ENCODE results near the gene TEX51.

The TEX51 gene

GRCh38 chr2:126858991-126859390 lies 39.7 kb upstream of the TEX51 start:
- Histone ChIP-seq H3K4me1 (ENCODE audit: control insufficient read depth, insufficient read depth, low read length) (no peaks in the 10 kb centered on the region), H3K36me3 (ENCODE audit: insufficient read depth, low read length) (no peaks in the 10 kb centered on the region), H3K4me3 (ENCODE audit: low read length) (no peak overlapping the region), H3K4me2 (ENCODE audit: low read length) (no peak overlapping the region), H3K9me3 (replicated peaks; ENCODE audit: low read length) (no peaks in the 10 kb centered on the region), H3K9ac (ENCODE audit: low read depth, low read length) (no peak overlapping the region), H3K27me3 (ENCODE audit: control insufficient read depth, insufficient read depth, low read length) (no peaks in the 10 kb centered on the region)

- Histone ChIP-seq H3K9ac (ENCODE audit: low read depth, low read length) (no peak overlapping the region), H3K4me1 (ENCODE audit: control insufficient read depth, insufficient read depth, low read length) (no peaks in the 10 kb centered on the region), H3K36me3 (ENCODE audit: insufficient read depth, low read length) (no peaks in the 10 kb centered on the region), H3K9me3 (replicated peaks; ENCODE audit: low read length) (no peaks in the 10 kb centered on the region), H3K27me3 (ENCODE audit: control insufficient read depth, insufficient read depth, low read length) (no peaks in the 10 kb centered on the region), H3K4me2 (ENCODE audit: low read length) (no peak overlapping the region), H3K4me3 (ENCODE audit: low read length) (no peak overlapping the region)
Observed at GRCh38 chr2:126859631-126860030, 39.1 kb upstream of the TEX51 start.

- no peaks in the 10 kb centered on the region for H3K4me1 ChIP-seq (ENCODE audit: control insufficient read depth, insufficient read depth, low read length)
- no peak overlapping the region for H3K4me3 ChIP-seq (ENCODE audit: low read length)
- H3K4me2 ChIP-seq (ENCODE audit: low read length): no peak overlapping the region
- no peaks in the 10 kb centered on the region for H3K36me3 ChIP-seq (ENCODE audit: insufficient read depth, low read length)
- H3K9me3 ChIP-seq (replicated peaks; ENCODE audit: low read length): no peaks in the 10 kb centered on the region
- H3K27me3 ChIP-seq (ENCODE audit: control insufficient read depth, insufficient read depth, low read length): no peaks in the 10 kb centered on the region
- no peak overlapping the region for H3K9ac ChIP-seq (ENCODE audit: low read depth, low read length)
Observed at GRCh38 chr2:126860385-126860784, 38.3 kb upstream of the TEX51 start.

GRCh38 chr2:126862730-126863129 lies 36.0 kb upstream of the TEX51 start:
- Histone ChIP-seq H3K27me3 (ENCODE audit: control insufficient read depth, insufficient read depth, low read length) (no peaks in the 10 kb centered on the region), H3K36me3 (ENCODE audit: insufficient read depth, low read length) (no peaks in the 10 kb centered on the region), H3K9ac (ENCODE audit: low read depth, low read length) (no peak overlapping the region)

GRCh38 chr2:126863336-126864015 lies 35.2 kb upstream of the TEX51 start:
- Histone ChIP-seq H3K4me1 (ENCODE audit: control insufficient read depth, insufficient read depth, low read length) (no peaks in the 10 kb centered on the region), H3K9ac (ENCODE audit: low read depth, low read length) (no peak overlapping the region), H3K36me3 (ENCODE audit: insufficient read depth, low read length) (no peaks in the 10 kb centered on the region), H3K9me3 (replicated peaks; ENCODE audit: low read length) (no peaks in the 10 kb centered on the region), H3K4me2 (ENCODE audit: low read length) (no peak overlapping the region), H3K4me3 (ENCODE audit: low read length) (no peak overlapping the region), H3K27me3 (ENCODE audit: control insufficient read depth, insufficient read depth, low read length) (no peaks in the 10 kb centered on the region)

More at GRCh38 chr2:126862730-126863129, 36.0 kb upstream of the TEX51 start:
- Histone ChIP-seq H3K4me1 (ENCODE audit: control insufficient read depth, insufficient read depth, low read length) (no peaks in the 10 kb centered on the region), H3K4me3 (ENCODE audit: low read length) (no peak overlapping the region), H3K9me3 (replicated peaks; ENCODE audit: low read length) (no peaks in the 10 kb centered on the region), H3K4me2 (ENCODE audit: low read length) (no peak overlapping the region)

- Histone ChIP-seq H3K4me3 (ENCODE audit: low read length) (no peak overlapping the region), H3K9me3 (replicated peaks; ENCODE audit: low read length) (no peaks in the 10 kb centered on the region), H3K9ac (ENCODE audit: low read depth, low read length) (no peak overlapping the region), H3K4me1 (ENCODE audit: control insufficient read depth, insufficient read depth, low read length) (no peaks in the 10 kb centered on the region), H3K27me3 (ENCODE audit: control insufficient read depth, insufficient read depth, low read length) (no peaks in the 10 kb centered on the region), H3K4me2 (ENCODE audit: low read length) (no peak overlapping the region), H3K36me3 (ENCODE audit: insufficient read depth, low read length) (no peaks in the 10 kb centered on the region)
Observed at GRCh38 chr2:126864861-126865260, 33.8 kb upstream of the TEX51 start.

GRCh38 chr2:126866451-126866850 lies 32.2 kb upstream of the TEX51 start:
- Histone ChIP-seq H3K4me1 (ENCODE audit: control insufficient read depth, insufficient read depth, low read length) (no peaks in the 10 kb centered on the region), H3K9me3 (replicated peaks; ENCODE audit: low read length) (no peaks in the 10 kb centered on the region), H3K9ac (ENCODE audit: low read depth, low read length) (no peak overlapping the region), H3K4me2 (ENCODE audit: low read length) (no peak overlapping the region), H3K36me3 (ENCODE audit: insufficient read depth, low read length) (no peaks in the 10 kb centered on the region), H3K4me3 (ENCODE audit: low read length) (no peak overlapping the region), H3K27me3 (ENCODE audit: control insufficient read depth, insufficient read depth, low read length) (no peaks in the 10 kb centered on the region)

GRCh38 chr2:126874961-126875360 lies 23.7 kb upstream of the TEX51 start:
- no peaks in the 10 kb centered on the region for H3K9me3 ChIP-seq (replicated peaks; ENCODE audit: low read length)
- no peaks in the 10 kb centered on the region for H3K4me1 ChIP-seq (ENCODE audit: control insufficient read depth, insufficient read depth, low read length)
- no peak overlapping the region for H3K9ac ChIP-seq (ENCODE audit: low read depth, low read length)

GRCh38 chr2:126876631-126877030 lies 22.1 kb upstream of the TEX51 start:
- H3K4me2 ChIP-seq (ENCODE audit: low read length): no peak overlapping the region
- peaks cover 3% of the 10 kb centered on the region for H3K27me3 ChIP-seq (ENCODE audit: control insufficient read depth, insufficient read depth, low read length)
- H3K36me3 ChIP-seq (ENCODE audit: insufficient read depth, low read length): no peaks in the 10 kb centered on the region
- H3K4me1 ChIP-seq (ENCODE audit: control insufficient read depth, insufficient read depth, low read length): no peaks in the 10 kb centered on the region
- no peak overlapping the region for H3K4me3 ChIP-seq (ENCODE audit: low read length)
- H3K9ac ChIP-seq (ENCODE audit: low read depth, low read length): no peak overlapping the region
- H3K9me3 ChIP-seq (replicated peaks; ENCODE audit: low read length): no peaks in the 10 kb centered on the region

More at GRCh38 chr2:126874961-126875360, 23.7 kb upstream of the TEX51 start:
- Histone ChIP-seq H3K4me2 (ENCODE audit: low read length) (no peak overlapping the region), H3K36me3 (ENCODE audit: insufficient read depth, low read length) (no peaks in the 10 kb centered on the region), H3K4me3 (ENCODE audit: low read length) (no peak overlapping the region), H3K27me3 (ENCODE audit: control insufficient read depth, insufficient read depth, low read length) (no peaks in the 10 kb centered on the region)

- Histone ChIP-seq H3K36me3 (ENCODE audit: insufficient read depth, low read length) (no peaks in the 10 kb centered on the region), H3K4me1 (ENCODE audit: control insufficient read depth, insufficient read depth, low read length) (no peaks in the 10 kb centered on the region), H3K9ac (ENCODE audit: low read depth, low read length) (no peak overlapping the region), H3K27me3 (ENCODE audit: control insufficient read depth, insufficient read depth, low read length) (peaks cover 4% of the 10 kb centered on the region), H3K4me3 (ENCODE audit: low read length) (no peak overlapping the region), H3K9me3 (replicated peaks; ENCODE audit: low read length) (no peaks in the 10 kb centered on the region), H3K4me2 (ENCODE audit: low read length) (no peak overlapping the region)
Observed at GRCh38 chr2:126877041-126877440, 21.6 kb upstream of the TEX51 start.

- H3K36me3 ChIP-seq (ENCODE audit: insufficient read depth, low read length): no peaks in the 10 kb centered on the region
- H3K27me3 ChIP-seq (ENCODE audit: control insufficient read depth, insufficient read depth, low read length): peaks cover 4% of the 10 kb centered on the region
- no peak overlapping the region for H3K4me2 ChIP-seq (ENCODE audit: low read length)
- no peak overlapping the region for H3K4me3 ChIP-seq (ENCODE audit: low read length)
- no peaks in the 10 kb centered on the region for H3K9me3 ChIP-seq (replicated peaks; ENCODE audit: low read length)
- no peak overlapping the region for H3K9ac ChIP-seq (ENCODE audit: low read depth, low read length)
- H3K4me1 ChIP-seq (ENCODE audit: control insufficient read depth, insufficient read depth, low read length): no peaks in the 10 kb centered on the region
Observed at GRCh38 chr2:126877861-126878565, 20.7 kb upstream of the TEX51 start.

- Histone ChIP-seq H3K36me3 (ENCODE audit: insufficient read depth, low read length) (no peaks in the 10 kb centered on the region), H3K27me3 (ENCODE audit: control insufficient read depth, insufficient read depth, low read length) (peaks cover 4% of the 10 kb centered on the region), H3K4me2 (ENCODE audit: low read length) (no peak overlapping the region), H3K4me3 (ENCODE audit: low read length) (no peak overlapping the region), H3K9ac (ENCODE audit: low read depth, low read length) (no peak overlapping the region), H3K9me3 (replicated peaks; ENCODE audit: low read length) (no peaks in the 10 kb centered on the region), H3K4me1 (ENCODE audit: control insufficient read depth, insufficient read depth, low read length) (no peaks in the 10 kb centered on the region)
Observed at GRCh38 chr2:126878601-126879000, 20.1 kb upstream of the TEX51 start.
